Activated CD4-positive, alpha-beta T cell treated with anti-CD3 and anti-CD28 coated beads, Interleukin-2, amount 50 U/mL, for 4 hours (primary cell): ENCODE measurements around the gene TMEM11.
A peak's percentile ranks its signal among the peaks of the same experiment; 100 is the strongest.

Experiments
- DNase-seq, 2 experiments: peaks; one replicate each; pipeline ENCODE4 v3.0.0-alpha.2; 2020

TMEM11 gene

GRCh38 chr17:21214015-21214776 is at the start of gene TMEM11:
TSS of gene TMEM11 (minus strand) at chr17:21214161. CDS start at chr17:21214152, 9 bp downstream.
- peak; percentile 92 to 93 for DNase-seq

GRCh38 chr17:21263376-21263775 is 49.4 kb upstream of the TMEM11 start:
- DNase-seq, result no peak

- DNase-seq, result no peak
These were observed 48.5 kb upstream of the TMEM11 start for GRCh38 chr17:21262259-21262993.

- no peak for DNase-seq
These were observed 44.6 kb upstream of the TMEM11 start for GRCh38 chr17:21258593-21258992.

- DNase-seq, result no peak
These were observed 39.9 kb upstream of the TMEM11 start for GRCh38 chr17:21253646-21254441.

GRCh38 chr17:21252796-21253645 is 39.1 kb upstream of the TMEM11 start, which contains the start of gene NATD1:
TSS of gene NATD1 (minus strand) at chr17:21253410. CDS start at chr17:21253264, 146 bp downstream.
- DNase-seq, result peak; percentile 65 to 66

- no peak for DNase-seq
These were observed 38.4 kb upstream of the TMEM11 start for GRCh38 chr17:21252289-21252795.

- DNase-seq, result no peak
These were observed 37.5 kb upstream of the TMEM11 start for GRCh38 chr17:21251337-21252010.

GRCh38 chr17:21250854-21251253 is 36.9 kb upstream of the TMEM11 start:
- no peak for DNase-seq

- no peak for DNase-seq
These were observed 36.2 kb upstream of the TMEM11 start for GRCh38 chr17:21249920-21250703.

GRCh38 chr17:21249086-21249795 is 35.3 kb upstream of the TMEM11 start:
- no peak for DNase-seq

- no peak for DNase-seq
These were observed 34.5 kb upstream of the TMEM11 start for GRCh38 chr17:21248500-21248899.

- no peak for DNase-seq
These were observed 33.7 kb upstream of the TMEM11 start for GRCh38 chr17:21247552-21248258.

- no peak for DNase-seq
These were observed 32.7 kb upstream of the TMEM11 start for GRCh38 chr17:21246698-21247097.

GRCh38 chr17:21245639-21246084 is 31.7 kb upstream of the TMEM11 start:
- DNase-seq, result no peak

- DNase-seq, result no peak
These were observed 29.7 kb upstream of the TMEM11 start for GRCh38 chr17:21243516-21244303.

GRCh38 chr17:21242780-21243515 is 29.0 kb upstream of the TMEM11 start:
- no peak for DNase-seq
